ENCODE data around the gene PCLO.

GRCh38 chr7:83161899-83162401 is 734 bp downstream of the PCLO start:
- TF ChIP-seq POLR2AphosphoS5 (IDR thresholded peaks at IDR 0.05; ENCODE audit: low read depth, low read length) (no peak), POLR2A (IDR thresholded peaks at IDR 0.05; ENCODE audit: low read depth, low read length) (no peak)
